ENCODE measurements around the gene TNFRSF1B.

GRCh38 chr1:12204754-12205658, 38.2 kb downstream of the TNFRSF1B start:
- TF ChIP-seq KDM1A (IDR thresholded peaks at IDR 0.05; ENCODE audit: borderline replicate concordance, low read length) (no peak), POLR2A (IDR thresholded peaks at IDR 0.05; ENCODE audit: control extremely low read depth in 1 of 2, low read depth in 2 of 2, low read length in 2 of 2) (no peak), CTCF (IDR thresholded peaks at IDR 0.05; ENCODE audit: control extremely low read depth in 1 of 3, insufficient read depth in 1 of 3, low read depth in 1 of 3, low read length in 3 of 3) (no peak), CHD7 (IDR thresholded peaks at IDR 0.05; ENCODE audit: insufficient replicate concordance, low read length) (no peak), EP300 (IDR thresholded peaks at IDR 0.05; ENCODE audit: borderline replicate concordance in 1 of 2, low read depth in 2 of 2, low read length in 2 of 2) (no peak), SUZ12 (IDR thresholded peaks at IDR 0.05; ENCODE audit: low read length) (no peak)

All from H1 (cell line).